ENCODE data around the gene RAB11FIP4.

RAB11FIP4 gene

DNA sequence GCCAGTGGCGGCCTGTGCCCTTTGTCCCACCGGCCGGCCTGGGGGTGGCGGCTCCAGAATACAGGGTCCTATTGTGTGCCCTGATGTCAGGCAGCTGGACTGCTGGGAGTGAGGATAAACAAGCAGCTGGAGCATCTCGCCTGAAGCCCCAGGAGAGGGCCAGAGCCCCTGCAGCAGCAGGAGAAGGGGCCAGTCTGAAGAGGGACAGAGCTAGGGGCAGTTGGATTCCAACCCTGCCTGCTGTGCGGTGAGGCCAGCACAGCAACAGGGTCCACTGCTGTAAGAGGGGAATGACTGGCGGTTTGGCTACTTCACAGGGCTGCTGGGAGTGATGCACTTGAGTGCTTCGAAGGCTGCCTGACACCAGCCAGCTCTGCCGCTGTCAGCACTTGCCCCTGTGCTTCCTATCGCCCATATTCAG is 25.0 kb downstream of the RAB11FIP4 start:
- DNase-seq (ENCODE audit: low read depth): no peak
- no peak overlapping the region for H3K4me3 ChIP-seq (ENCODE audit: low read depth, low read length)
- TF ChIP-seq, protein P1, sequence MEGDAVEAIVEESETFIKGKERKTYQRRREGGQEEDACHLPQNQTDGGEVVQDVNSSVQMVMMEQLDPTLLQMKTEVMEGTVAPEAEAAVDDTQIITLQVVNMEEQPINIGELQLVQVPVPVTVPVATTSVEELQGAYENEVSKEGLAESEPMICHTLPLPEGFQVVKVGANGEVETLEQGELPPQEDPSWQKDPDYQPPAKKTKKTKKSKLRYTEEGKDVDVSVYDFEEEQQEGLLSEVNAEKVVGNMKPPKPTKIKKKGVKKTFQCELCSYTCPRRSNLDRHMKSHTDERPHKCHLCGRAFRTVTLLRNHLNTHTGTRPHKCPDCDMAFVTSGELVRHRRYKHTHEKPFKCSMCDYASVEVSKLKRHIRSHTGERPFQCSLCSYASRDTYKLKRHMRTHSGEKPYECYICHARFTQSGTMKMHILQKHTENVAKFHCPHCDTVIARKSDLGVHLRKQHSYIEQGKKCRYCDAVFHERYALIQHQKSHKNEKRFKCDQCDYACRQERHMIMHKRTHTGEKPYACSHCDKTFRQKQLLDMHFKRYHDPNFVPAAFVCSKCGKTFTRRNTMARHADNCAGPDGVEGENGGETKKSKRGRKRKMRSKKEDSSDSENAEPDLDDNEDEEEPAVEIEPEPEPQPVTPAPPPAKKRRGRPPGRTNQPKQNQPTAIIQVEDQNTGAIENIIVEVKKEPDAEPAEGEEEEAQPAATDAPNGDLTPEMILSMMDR (conservative IDR thresholded peaks at IDR 0.05; ENCODE audit: low read depth, low read length): no peak

DNA sequence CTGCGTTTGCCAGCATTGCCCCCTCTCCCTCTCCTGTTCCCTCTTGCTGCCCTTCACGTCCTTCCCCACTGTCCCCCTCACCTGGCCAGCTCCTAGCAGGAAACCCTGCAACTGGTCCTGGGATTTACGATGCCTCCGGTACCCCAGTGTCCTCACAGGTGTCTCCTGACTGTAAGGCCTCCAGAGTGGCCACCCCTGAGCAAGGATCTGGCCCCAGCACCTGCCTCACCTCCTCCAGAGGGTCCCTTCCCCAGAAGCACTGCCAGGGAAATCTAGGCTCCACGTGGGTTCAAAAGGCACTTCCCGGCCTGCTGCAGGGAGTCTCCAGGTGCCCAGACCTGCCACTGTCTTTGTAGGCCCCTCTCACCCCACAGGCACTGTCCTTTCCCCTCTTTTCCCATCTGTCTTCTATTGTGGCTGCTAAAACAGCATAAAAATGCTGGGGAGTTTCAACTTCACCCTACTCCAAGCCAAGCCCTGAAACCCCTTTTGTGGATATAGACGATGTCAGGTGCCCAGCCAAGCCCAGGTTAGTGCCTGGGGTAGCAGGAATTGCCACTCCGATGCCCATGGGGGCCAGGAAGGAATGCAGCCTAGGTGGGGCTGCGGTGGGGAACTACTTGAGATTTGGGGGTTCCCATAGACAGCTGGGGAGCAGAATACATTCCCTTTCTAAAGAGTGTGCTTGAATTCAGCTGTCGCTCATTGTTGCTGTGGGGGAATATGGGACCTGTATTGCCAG is 25.7 kb downstream of the RAB11FIP4 start:
- TF ChIP-seq, protein P1 (conservative IDR thresholded peaks at IDR 0.05; ENCODE audit: low read depth, low read length): no peak
- no peak for DNase-seq (ENCODE audit: low read depth)
- H3K4me3 ChIP-seq (ENCODE audit: low read depth, low read length): no peak overlapping the region

DNA sequence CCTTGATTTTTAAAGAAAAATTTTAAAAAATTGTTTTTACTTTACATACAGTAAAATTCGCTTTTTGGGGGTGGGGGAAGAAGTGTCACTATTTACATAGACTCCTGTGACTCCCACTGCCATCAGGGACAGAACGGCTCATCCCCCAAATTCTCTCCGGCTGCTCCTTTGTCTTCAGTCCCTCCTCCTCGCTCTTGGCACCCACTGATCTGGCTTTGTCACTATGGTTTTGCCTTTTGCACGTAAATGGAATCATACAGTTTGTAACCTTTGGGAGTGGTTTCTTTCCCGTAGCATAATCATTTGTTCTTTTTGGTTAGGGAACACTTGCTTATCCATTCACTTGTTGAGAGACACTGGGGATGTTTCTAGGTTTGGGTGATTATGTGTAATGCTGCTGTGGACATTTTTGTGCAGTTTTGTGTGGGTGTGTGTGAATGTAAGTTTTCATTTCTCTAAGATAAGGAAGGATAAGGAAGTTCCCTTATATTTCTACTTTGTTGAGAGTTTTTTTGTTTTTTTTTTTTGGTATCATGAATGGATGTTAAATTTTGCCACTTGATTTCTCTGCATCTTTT is 27.4 kb downstream of the RAB11FIP4 start:
- DNase-seq (ENCODE audit: low read depth): no peak
- TF ChIP-seq, protein P1 (conservative IDR thresholded peaks at IDR 0.05; ENCODE audit: low read depth, low read length): no peak
- no peak overlapping the region for H3K4me3 ChIP-seq (ENCODE audit: low read depth, low read length)

DNA sequence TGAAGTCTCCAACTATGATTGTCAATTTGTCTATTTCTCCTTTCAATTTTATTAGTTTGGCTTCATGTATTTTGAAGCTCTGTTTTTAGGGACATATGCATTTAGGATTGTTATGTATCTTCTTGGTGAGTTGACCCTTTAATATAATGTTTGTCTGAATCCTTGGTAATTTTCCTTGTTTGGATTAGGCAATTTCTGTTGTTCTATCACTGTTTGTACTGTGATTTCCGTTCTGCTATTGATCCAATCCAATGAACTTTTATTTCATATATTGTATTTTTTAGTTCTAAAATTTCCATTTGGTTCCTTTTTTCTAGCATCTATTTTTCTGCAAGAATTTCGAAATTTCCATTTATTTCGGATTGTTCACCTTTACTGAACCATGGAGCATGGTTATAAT is 31.0 kb downstream of the RAB11FIP4 start:
- no peak overlapping the region for H3K4me3 ChIP-seq (ENCODE audit: low read depth, low read length)
- TF ChIP-seq, protein P1 (conservative IDR thresholded peaks at IDR 0.05; ENCODE audit: low read depth, low read length): no peak
- DNase-seq (ENCODE audit: low read depth): no peak

DNA sequence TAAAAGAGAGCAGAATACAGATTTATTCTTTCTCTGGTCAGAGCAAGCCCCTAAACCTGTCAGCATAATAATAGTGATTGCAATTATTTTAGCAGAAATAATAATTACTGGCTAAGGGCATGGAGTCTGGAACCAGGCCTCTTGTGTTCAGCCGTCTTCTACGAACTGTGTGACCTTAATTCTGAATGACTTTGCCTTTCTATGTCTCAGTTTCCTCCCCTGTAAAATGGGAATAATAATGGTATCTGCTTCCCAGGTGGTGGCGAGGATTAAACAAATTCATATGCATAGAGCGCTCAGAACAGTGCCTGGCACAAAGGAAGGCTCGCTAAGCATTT is 33.4 kb downstream of the RAB11FIP4 start:
- TF ChIP-seq, protein P1 (conservative IDR thresholded peaks at IDR 0.05; ENCODE audit: low read depth, low read length): no peak
- no peak overlapping the region for H3K4me3 ChIP-seq (ENCODE audit: low read depth, low read length)
- DNase-seq (ENCODE audit: low read depth): no peak

DNA sequence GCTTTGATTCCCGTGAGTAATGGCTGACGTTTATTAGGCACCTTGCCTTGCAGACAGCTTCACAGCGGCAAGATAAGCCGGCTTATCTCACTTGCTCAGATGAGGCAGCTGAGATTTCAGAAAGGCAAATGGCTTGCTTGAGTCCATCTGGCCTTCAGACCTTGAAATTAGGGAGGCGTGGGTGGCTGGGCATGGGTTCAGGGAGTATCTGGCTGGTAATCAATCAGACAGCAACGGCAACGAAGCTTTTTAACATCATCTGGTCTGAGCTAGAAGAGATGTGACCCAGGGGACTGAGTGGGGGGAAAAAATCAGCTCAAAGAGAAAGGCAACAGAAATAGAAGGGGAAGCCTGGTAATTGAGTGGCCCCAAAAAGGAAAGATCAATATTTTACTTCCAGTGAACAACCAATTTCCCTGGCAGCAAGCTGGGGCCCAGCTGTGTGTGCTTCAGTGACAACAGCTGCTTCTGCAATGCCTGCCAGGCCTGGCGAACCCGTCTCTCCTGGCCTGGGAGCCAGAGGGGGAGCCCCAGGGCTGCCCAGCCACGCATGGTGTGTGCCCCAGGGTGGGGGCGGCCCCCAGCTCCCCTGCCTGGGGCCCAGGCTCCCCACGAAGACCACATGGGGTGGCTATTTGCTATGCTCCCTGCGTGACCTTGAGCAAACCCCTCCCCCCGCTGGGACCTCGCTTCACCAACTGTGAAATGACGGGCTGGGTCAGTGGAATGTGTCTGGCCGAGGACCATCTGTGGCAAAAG is 34.0 kb downstream of the RAB11FIP4 start:
- TF ChIP-seq, protein P1 (conservative IDR thresholded peaks at IDR 0.05; ENCODE audit: low read depth, low read length): no peak
- no peak for DNase-seq (ENCODE audit: low read depth)
- H3K4me3 ChIP-seq (ENCODE audit: low read depth, low read length): no peak overlapping the region

Measured in choroid plexus epithelial cell (primary cell).